BJ (cell line): ENCODE data around the gene GALNT17. TPM values are rescaled to one million over a fixed set of nuclear protein-coding genes. Genes with fewer than 3 reads are reported as not detected.

Experiments used
- CTCF ChIA-PET: fragments of 350-600 bp; formaldehyde crosslinking; extraction: SDS; loops from one replicate; lab custom pipeline; 2021; ENCODE audit warnings: antibody characterized with exemption, inconsistent platforms; lab: Yijun Ruan, JAX
- POLR2A ChIA-PET: fragments of 300-600 bp; sonication (Branson Sonifier 250); formaldehyde crosslinking; extraction: SDS; loops from one replicate; lab custom pipeline; 2021; ENCODE audit warnings: antibody characterized with exemption; lab: Charles Lee
- DNase-seq: peaks from one replicate; pipeline ENCODE4 v3.0.0-alpha.2; 2011; ENCODE audit warnings: low read depth
- H3K27me3 ChIP-seq: 2 replicates; pipeline ENCODE4 v1.6.0; 2011; ENCODE audit warnings: low read length; ENCODE audit not compliant: control insufficient read depth, insufficient read depth
- H3K36me3 ChIP-seq: 2 replicates; pipeline ENCODE4 v1.5.1; 2011; ENCODE audit warnings: low read length; ENCODE audit not compliant: control insufficient read depth, insufficient read depth
- H3K4me3 ChIP-seq: 2 replicates; pipeline ENCODE4 v1.5.1; 2011; ENCODE audit warnings: low read depth, mild to moderate bottlenecking, control low read depth, low read length
- polyA plus RNA-seq: library from polyadenylated mRNA; depleted of rRNA; stranded (reverse); fragments of >200 nt; gene quantifications from 2 replicates; pipeline ENCODE4 v1.2.3, GENCODE V29; 2011
- TF ChIP-seq, protein P1 (sequence below): IDR thresholded peaks from 2 replicates; pipeline ENCODE4 v1.5.1; 2011; ENCODE audit warnings: low read depth, mild to moderate bottlenecking, control low read depth, inconsistent platforms, low read length, moderate library complexity; ENCODE audit not compliant: insufficient read depth

The GALNT17 gene
- polyA plus RNA-seq, 1 experiment = not detected

DNA sequence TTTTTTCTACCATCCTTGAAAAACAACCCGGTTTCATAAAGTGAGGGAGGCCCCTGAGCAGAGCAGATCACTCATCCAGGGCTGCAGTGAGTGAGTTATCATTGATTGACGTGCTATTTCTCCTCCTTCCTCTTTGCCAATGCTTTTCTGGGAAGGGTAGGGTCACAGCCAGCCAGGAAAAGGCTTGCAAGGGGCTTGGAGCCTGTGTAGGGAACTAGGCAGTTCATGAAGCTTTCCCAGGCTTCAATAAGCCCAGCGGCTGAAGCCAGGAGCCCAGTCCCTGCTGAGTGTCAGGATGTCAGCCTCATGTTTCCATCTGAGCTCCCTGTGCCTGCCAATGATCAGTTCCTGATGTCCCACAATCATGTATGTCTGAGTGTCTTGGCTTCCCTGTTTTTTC lies 584.7 kb downstream of the GALNT17 start:
- no peak for DNase-seq
- TF ChIP-seq, protein P1, sequence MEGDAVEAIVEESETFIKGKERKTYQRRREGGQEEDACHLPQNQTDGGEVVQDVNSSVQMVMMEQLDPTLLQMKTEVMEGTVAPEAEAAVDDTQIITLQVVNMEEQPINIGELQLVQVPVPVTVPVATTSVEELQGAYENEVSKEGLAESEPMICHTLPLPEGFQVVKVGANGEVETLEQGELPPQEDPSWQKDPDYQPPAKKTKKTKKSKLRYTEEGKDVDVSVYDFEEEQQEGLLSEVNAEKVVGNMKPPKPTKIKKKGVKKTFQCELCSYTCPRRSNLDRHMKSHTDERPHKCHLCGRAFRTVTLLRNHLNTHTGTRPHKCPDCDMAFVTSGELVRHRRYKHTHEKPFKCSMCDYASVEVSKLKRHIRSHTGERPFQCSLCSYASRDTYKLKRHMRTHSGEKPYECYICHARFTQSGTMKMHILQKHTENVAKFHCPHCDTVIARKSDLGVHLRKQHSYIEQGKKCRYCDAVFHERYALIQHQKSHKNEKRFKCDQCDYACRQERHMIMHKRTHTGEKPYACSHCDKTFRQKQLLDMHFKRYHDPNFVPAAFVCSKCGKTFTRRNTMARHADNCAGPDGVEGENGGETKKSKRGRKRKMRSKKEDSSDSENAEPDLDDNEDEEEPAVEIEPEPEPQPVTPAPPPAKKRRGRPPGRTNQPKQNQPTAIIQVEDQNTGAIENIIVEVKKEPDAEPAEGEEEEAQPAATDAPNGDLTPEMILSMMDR = no peak
- Histone ChIP-seq H3K27me3 (no peaks in the 10 kb centered on the region), H3K36me3 (no peaks in the 10 kb centered on the region), H3K4me3 (no peak overlapping the region)
- ChIA-PET POLR2A (no interaction called here), CTCF (no interaction called here)

DNA sequence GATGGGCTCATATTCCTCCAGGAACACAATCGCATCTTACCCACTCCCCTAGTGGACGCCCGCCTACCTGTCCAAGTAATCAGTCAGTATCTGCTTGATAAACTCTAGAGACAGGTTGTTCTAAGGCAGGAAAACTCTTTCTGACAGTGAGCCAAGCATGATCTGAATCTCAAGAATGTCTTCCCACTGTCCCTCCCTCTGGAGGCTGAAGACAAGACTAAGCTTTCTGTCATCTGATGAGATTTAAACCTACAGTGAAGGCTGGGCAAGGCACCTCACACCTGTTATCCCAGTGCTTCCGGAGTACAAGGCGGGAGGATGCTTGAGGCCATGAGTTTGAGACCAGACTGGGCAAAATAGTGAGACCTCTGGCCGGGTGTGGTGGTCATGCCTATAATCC lies 586.6 kb downstream of the GALNT17 start:
- POLR2A ChIA-PET = no interaction called here
- H3K4me3 ChIP-seq = no peak overlapping the region
- DNase-seq = no peak
- H3K36me3 ChIP-seq = no peaks in the 10 kb centered on the region
- TF ChIP-seq, protein P1 = no peak
- H3K27me3 ChIP-seq = no peaks in the 10 kb centered on the region
- CTCF ChIA-PET = no interaction called here

DNA sequence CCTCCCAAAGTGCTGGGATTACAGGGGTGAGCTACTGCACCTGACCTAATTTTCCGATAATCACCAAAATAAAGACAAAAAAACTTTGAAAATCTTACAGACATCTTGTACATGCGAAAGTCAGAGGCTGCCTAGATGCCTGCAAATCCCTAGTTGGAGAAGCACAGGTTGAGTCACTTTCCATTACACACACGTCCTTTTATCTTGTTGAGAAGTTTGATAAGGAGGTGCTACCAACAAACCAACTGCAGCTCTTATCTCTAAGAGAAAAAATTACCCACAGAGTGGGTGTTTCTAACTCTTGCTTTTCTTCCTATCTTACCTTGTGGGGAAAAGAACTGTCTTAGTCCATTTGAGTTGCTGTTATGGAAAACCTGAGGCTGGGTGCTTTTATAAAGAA lies 589.8 kb downstream of the GALNT17 start:
- TF ChIP-seq, protein P1 = no peak
- ChIA-PET CTCF (no interaction called here), POLR2A (no interaction called here)
- Histone ChIP-seq H3K27me3 (no peaks in the 10 kb centered on the region), H3K4me3 (no peak overlapping the region), H3K36me3 (no peaks in the 10 kb centered on the region)
- no peak for DNase-seq

DNA sequence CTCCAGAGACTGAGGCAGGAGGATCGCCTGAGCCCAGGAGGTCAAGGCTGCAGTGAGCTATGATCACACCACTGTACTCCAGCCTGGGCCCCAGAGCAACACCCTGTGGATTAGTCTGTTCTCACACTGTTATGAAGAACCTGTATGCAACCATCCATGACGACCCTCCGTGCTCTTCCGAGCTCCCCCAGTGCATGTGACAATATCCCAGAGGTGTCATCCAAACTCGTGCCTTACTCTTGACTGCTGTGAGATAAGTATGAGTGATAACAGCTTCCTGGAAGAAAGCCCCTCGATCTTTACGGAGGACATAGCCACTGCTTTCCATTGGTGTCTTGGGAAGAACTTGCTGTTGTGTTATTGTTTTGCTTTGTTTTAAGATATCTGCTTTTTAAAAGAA lies 591.9 kb downstream of the GALNT17 start:
- CTCF ChIA-PET = no interaction called here
- no peak for DNase-seq
- POLR2A ChIA-PET = no interaction called here
- H3K4me3 ChIP-seq = no peak overlapping the region
- H3K36me3 ChIP-seq = no peaks in the 10 kb centered on the region
- H3K27me3 ChIP-seq = no peaks in the 10 kb centered on the region
- TF ChIP-seq, protein P1 = no peak

DNA sequence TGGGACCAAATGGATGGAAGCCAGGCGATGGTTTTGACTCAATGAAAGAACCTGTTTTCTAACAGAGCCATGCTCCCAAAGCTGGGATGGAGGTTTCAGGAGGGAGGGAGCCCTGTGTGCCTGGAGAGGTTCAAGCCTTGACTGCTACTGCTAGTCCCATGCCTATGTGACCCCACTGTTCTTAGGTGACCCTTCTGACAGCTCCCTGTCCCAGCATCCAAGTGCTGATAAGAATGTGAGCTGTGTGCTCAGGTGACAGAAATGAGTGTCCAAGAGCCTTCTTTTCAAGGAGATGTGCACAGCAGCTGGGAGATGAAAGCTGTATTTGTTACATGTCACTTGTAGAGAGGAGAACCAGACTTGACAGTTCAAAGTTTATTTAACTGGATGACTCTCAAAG lies 595.4 kb downstream of the GALNT17 start:
- ChIA-PET POLR2A (no interaction called here), CTCF (interaction anchor here (0.7 kb wide), 1 partner anchor 742 kb away, joined by 3 read pairs; no protein-coding TSS in a partner anchor)
- DNase-seq = no peak
- H3K27me3 ChIP-seq = no peaks in the 10 kb centered on the region
- H3K36me3 ChIP-seq = no peaks in the 10 kb centered on the region
- TF ChIP-seq, protein P1 = no peak
- H3K4me3 ChIP-seq = no peak overlapping the region
